Measurements from ENCODE around the gene STAG1.

DNA sequence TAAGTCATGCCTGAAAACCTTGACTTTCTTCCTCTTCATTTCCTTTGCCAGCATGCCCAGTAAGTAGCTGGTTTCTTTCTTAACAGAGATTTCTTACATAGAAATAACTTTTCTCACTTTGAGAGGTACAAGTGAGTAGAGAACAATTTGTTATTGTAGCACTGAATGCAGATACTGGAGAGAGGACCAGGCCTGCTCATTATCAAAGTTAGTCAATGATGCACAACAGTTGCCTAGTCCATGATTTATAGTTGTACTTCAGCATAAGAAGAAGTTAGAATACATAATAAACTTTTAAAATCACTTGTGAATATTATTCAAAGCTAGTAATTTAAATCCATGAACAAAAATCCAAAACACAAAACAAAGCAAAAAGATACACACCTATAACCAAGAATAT lies 289.0 kb downstream of the STAG1 start:
- no peak for TF ChIP-seq JUN (IDR thresholded peaks at IDR 0.05; ENCODE audit: borderline replicate concordance, low read depth, low read length)
- no peak for TF ChIP-seq JUN (CRISPR knock-in tag; IDR thresholded peaks at IDR 0.05; ENCODE audit: borderline replicate concordance)
- TF ChIP-seq, protein P1, sequence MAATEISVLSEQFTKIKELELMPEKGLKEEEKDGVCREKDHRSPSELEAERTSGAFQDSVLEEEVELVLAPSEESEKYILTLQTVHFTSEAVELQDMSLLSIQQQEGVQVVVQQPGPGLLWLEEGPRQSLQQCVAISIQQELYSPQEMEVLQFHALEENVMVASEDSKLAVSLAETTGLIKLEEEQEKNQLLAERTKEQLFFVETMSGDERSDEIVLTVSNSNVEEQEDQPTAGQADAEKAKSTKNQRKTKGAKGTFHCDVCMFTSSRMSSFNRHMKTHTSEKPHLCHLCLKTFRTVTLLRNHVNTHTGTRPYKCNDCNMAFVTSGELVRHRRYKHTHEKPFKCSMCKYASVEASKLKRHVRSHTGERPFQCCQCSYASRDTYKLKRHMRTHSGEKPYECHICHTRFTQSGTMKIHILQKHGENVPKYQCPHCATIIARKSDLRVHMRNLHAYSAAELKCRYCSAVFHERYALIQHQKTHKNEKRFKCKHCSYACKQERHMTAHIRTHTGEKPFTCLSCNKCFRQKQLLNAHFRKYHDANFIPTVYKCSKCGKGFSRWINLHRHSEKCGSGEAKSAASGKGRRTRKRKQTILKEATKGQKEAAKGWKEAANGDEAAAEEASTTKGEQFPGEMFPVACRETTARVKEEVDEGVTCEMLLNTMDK (IDR thresholded peaks at IDR 0.05; ENCODE audit: borderline replicate concordance, insufficient read depth, low read depth, low read length, poor library complexity, severe bottlenecking), result no peak
- TF ChIP-seq POLR2A (conservative IDR thresholded peaks at IDR 0.05), result no peak
- TF ChIP-seq USF1 (CRISPR knock-in tag; IDR thresholded peaks at IDR 0.05), result no peak
- TF ChIP-seq, protein P2, sequence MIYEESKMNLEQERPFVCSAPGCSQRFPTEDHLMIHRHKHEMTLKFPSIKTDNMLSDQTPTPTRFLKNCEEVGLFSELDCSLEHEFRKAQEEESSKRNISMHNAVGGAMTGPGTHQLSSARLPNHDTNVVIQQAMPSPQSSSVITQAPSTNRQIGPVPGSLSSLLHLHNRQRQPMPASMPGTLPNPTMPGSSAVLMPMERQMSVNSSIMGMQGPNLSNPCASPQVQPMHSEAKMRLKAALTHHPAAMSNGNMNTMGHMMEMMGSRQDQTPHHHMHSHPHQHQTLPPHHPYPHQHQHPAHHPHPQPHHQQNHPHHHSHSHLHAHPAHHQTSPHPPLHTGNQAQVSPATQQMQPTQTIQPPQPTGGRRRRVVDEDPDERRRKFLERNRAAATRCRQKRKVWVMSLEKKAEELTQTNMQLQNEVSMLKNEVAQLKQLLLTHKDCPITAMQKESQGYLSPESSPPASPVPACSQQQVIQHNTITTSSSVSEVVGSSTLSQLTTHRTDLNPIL (CRISPR knock-in tag; IDR thresholded peaks at IDR 0.05), result no peak
- TF ChIP-seq MYC (IDR thresholded peaks at IDR 0.05; ENCODE audit: low read depth, low read length), result no peak
- no peak for TF ChIP-seq MYC (CRISPR knock-in tag; IDR thresholded peaks at IDR 0.05; ENCODE audit: borderline replicate concordance, low read depth)
- TF ChIP-seq POLR2AphosphoS5 (IDR thresholded peaks at IDR 0.05; ENCODE audit: control insufficient read depth, insufficient read depth, low read depth, low read length), result no peak
- TF ChIP-seq POLR3A (IDR thresholded peaks at IDR 0.05; ENCODE audit: borderline replicate concordance, extremely low read depth, insufficient read depth, insufficient read length), result no peak
- no peak for TF ChIP-seq BHLHE40 (IDR thresholded peaks at IDR 0.05; ENCODE audit: low read length)
- no peak for TF ChIP-seq TGIF2 (CRISPR knock-in tag; IDR thresholded peaks at IDR 0.05)
- no peak for TF ChIP-seq HDAC6 (IDR thresholded peaks at IDR 0.05; ENCODE audit: low read depth, low read length)
- no peak for TF ChIP-seq CREBBP (IDR thresholded peaks at IDR 0.05; ENCODE audit: low read depth, low read length)
- TF ChIP-seq CEBPB (tag; IDR thresholded peaks at IDR 0.05), result no peak

Data from K562 (cell line).